MM.1S (cell line): Measurements from ENCODE around the gene AHNAK.

Source experiments
- EZH2 ChIP-seq: fragments of 300-600 bp; sonication (generic); optimal IDR thresholded peaks from 2 replicates; pipeline ENCODE3; 2017; ENCODE audit warnings: low read depth, mild to moderate bottlenecking, antibody characterized with exemption, low read length, mixed read lengths
- EZH2phosphoT487 ChIP-seq: fragments of 300-600 bp; sonication (generic); IDR thresholded peaks from 2 replicates; pipeline ENCODE4 v1.6.1; 2018; ENCODE audit warnings: antibody characterized with exemption, low read length
- TF ChIP-seq, protein P1 (sequence below): fragments of 300-600 bp; sonication (generic); IDR thresholded peaks from 2 replicates; pipeline ENCODE4 v1.5.1; 2016; ENCODE audit warnings: antibody characterized with exemption, low read length, mixed read lengths

DNA sequence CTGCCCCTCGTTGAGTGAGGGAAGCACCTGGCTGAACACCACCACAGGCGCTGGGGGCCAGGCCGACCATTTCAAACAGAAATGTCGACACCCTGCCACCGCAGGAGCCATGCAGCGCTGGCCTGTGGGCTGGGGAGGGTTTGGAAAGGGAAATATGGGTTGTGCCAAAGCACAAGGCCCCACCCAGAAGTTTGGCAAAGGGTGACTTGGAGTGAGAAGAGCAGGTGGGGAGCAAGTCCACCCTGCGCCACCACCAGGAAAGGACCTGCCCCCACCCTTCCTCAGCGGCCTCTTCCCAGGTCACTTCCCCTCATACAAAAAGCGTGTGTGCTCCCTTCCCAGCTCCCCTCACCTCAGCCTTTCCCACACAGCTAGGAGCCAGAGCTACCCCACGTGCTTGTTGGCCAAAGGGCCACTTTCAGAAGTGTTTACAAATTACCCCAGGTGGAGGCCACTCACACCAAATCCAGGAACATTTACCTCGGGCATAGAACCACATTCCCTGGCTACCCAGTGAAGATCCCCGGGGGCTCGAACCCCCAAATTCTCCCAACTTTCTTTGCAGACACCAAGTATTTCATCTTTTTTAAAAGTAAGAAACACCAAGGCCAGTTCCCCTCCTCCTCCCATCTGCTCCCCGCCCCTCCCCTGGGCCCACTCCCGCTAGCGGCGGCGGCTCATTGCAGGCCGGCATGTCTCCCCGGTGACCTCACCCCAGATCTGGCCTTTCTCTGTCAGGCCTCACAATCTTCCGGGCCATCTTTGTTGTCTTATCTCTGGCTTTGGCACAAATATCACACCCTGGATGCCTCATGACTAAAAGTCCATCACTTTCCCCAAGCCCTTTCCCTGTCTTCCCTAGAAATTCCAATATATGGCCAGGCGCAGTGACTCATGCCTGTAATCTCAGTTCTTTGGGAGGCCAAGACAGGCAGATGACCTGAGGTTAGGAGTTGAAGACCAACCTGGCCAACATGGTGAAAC lies 148.3 kb downstream of the AHNAK start:
- TF ChIP-seq EZH2phosphoT487 (no peak), EZH2 (no peak)
- TF ChIP-seq, protein P1, sequence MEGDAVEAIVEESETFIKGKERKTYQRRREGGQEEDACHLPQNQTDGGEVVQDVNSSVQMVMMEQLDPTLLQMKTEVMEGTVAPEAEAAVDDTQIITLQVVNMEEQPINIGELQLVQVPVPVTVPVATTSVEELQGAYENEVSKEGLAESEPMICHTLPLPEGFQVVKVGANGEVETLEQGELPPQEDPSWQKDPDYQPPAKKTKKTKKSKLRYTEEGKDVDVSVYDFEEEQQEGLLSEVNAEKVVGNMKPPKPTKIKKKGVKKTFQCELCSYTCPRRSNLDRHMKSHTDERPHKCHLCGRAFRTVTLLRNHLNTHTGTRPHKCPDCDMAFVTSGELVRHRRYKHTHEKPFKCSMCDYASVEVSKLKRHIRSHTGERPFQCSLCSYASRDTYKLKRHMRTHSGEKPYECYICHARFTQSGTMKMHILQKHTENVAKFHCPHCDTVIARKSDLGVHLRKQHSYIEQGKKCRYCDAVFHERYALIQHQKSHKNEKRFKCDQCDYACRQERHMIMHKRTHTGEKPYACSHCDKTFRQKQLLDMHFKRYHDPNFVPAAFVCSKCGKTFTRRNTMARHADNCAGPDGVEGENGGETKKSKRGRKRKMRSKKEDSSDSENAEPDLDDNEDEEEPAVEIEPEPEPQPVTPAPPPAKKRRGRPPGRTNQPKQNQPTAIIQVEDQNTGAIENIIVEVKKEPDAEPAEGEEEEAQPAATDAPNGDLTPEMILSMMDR: no peak
